K562 (cell line): Measurements from ENCODE around the gene GYG1. TPM values are rescaled to one million over a fixed set of nuclear protein-coding genes. Genes with fewer than 3 reads are reported as not detected.

Source experiments
- ASH1L ChIP-seq: fragments of 450-650 bp; IDR thresholded peaks from 2 replicates; pipeline ENCODE4 v1.6.1; 2018; ENCODE audit warnings: borderline replicate concordance, mild to moderate bottlenecking, low read depth; ENCODE audit not compliant: partially characterized antibody
- ELK1 ChIP-seq: sonication (generic); formaldehyde crosslinking; IDR thresholded peaks from 2 replicates; pipeline ENCODE4 v1.8.1; 2022; ENCODE audit warnings: missing genetic modification reagents
- FOS ChIP-seq: IDR thresholded peaks from 3 replicates; pipeline ENCODE4 v1.6.1; 2011; ENCODE audit not compliant: insufficient read length; ENCODE audit errors: extremely low read depth
- GABPB1 ChIP-seq: sonication (generic); formaldehyde crosslinking; IDR thresholded peaks from 2 replicates; pipeline ENCODE4 v1.8.0; 2022; ENCODE audit warnings: mild to moderate bottlenecking, missing genetic modification reagents
- HDAC6 ChIP-seq: IDR thresholded peaks from 2 replicates; pipeline ENCODE4 v1.6.1; 2012; ENCODE audit warnings: low read depth, mild to moderate bottlenecking, control low read depth, inconsistent platforms, low read length, moderate library complexity
- IFI16 ChIP-seq: fragments of 250-450 bp; sonication (Bioruptor Pico); IDR thresholded peaks from 2 replicates; pipeline ENCODE4 v2.1.2; 2022; ENCODE audit warnings: mild to moderate bottlenecking, inconsistent platforms
- KHSRP ChIP-seq: fragments of 450-650 bp; IDR thresholded peaks from 2 replicates; pipeline ENCODE4 v1.6.1; 2017
- MTF1 ChIP-seq: fragments of 250-450 bp; sonication (Bioruptor Pico); IDR thresholded peaks from 2 replicates; pipeline ENCODE4 v1.9.0; 2021; ENCODE audit warnings: moderate library complexity, mild to moderate bottlenecking, inconsistent platforms, borderline replicate concordance
- REST ChIP-seq, 2 experiments: fragments of 450-650 bp; formaldehyde crosslinking in 1 of 2; IDR thresholded peaks; 2 replicates each; pipeline versions ENCODE4 v1.4.0 to v1.6.1; 2014 to 2020; ENCODE audit warnings: mild to moderate bottlenecking in 2 of 2, borderline replicate concordance in 1 of 2, low read depth in 1 of 2
- ZNF197 ChIP-seq: fragments of 200-800 bp; sonication (Bioruptor generic); IDR thresholded peaks from 2 replicates; pipeline ENCODE4 v1.6.1; 2016; ENCODE audit warnings: low read depth, missing genetic modification characterization, missing compliant biosample characterization
- ZNF561 ChIP-seq: fragments of 450-650 bp; formaldehyde crosslinking; conservative IDR thresholded peaks from 2 replicates; pipeline ENCODE4 v1.4.0; 2020; ENCODE audit warnings: mild to moderate bottlenecking, moderate library complexity
- polyA plus RNA-seq, 8 experiments: library from polyadenylated mRNA; depleted of rRNA in 4 of 8; stranded (reverse) in 5 of 8; unstranded in 3 of 8; fragments of >200 nt; fragmentation: Nextera tagmentation in 2 of 8; fragmentation: Illumina TruSeq in 1 of 8; extraction: Ambion mirVana in 2 of 8; extraction: Trizol in 1 of 8; gene quantifications; 2 replicates each; pipeline versions ENCODE4 v1.2.1 to v1.2.3, GENCODE V29; 2011 to 2014; ENCODE audit warnings: inconsistent platforms in 1 of 8, missing spikeins in 1 of 8
- total RNA-seq, 7 experiments: library from RNA; depleted of rRNA in 6 of 7; stranded (reverse); fragments of >200 nt in 6 of 7; fragmentation: Illumina TruSeq in 2 of 7; extraction: Trizol in 2 of 7; gene quantifications; 2 replicates each; pipeline versions ENCODE4 v1.2.1 to v1.2.3, GENCODE V29; 2011 to 2021; ENCODE audit warnings: low replicate concordance in 1 of 7
- TF ChIP-seq, protein P1 (sequence below): sonication (generic); formaldehyde crosslinking; IDR thresholded peaks from 2 replicates; pipeline ENCODE4 v1.9.0; 2022; ENCODE audit warnings: mild to moderate bottlenecking, missing genetic modification reagents
- TF ChIP-seq, protein P2 (sequence below): sonication (generic); formaldehyde crosslinking; IDR thresholded peaks from 2 replicates; pipeline ENCODE4 v1.8.1; 2023; ENCODE audit warnings: mild to moderate bottlenecking, missing genetic modification reagents

The GYG1 gene
- total and polyA plus RNA-seq, 9 of the 15 experiments (the other 6 are each of a cell fraction or from before 2014, with no cell fraction given): 14.6 to 38.4 (median 24.6) TPM

- no peak for TF ChIP-seq HDAC6
- no peak for TF ChIP-seq FOS
- no peak for TF ChIP-seq ELK1 (CRISPR knock-in tag)
- TF ChIP-seq, protein P1, sequence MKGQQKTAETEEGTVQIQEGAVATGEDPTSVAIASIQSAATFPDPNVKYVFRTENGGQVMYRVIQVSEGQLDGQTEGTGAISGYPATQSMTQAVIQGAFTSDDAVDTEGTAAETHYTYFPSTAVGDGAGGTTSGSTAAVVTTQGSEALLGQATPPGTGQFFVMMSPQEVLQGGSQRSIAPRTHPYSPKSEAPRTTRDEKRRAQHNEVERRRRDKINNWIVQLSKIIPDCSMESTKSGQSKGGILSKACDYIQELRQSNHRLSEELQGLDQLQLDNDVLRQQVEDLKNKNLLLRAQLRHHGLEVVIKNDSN (CRISPR knock-in tag): no peak
- TF ChIP-seq ZNF197: no peak
- TF ChIP-seq KHSRP: no peak
- no peak for TF ChIP-seq ZNF561
- no peak for TF ChIP-seq GABPB1 (CRISPR knock-in tag)
- TF ChIP-seq ASH1L: no peak
- TF ChIP-seq REST (IDR thresholded peaks at IDR 0.05; ENCODE audit: borderline replicate concordance): peak; percentile 65; the same call in 1 of the 2 replicates
- no peak for TF ChIP-seq REST (CRISPR knock-in tag; IDR thresholded peaks at IDR 0.05; ENCODE audit: low read depth)
- TF ChIP-seq MTF1 (CRISPR knock-in tag): no peak
- TF ChIP-seq, protein P2, sequence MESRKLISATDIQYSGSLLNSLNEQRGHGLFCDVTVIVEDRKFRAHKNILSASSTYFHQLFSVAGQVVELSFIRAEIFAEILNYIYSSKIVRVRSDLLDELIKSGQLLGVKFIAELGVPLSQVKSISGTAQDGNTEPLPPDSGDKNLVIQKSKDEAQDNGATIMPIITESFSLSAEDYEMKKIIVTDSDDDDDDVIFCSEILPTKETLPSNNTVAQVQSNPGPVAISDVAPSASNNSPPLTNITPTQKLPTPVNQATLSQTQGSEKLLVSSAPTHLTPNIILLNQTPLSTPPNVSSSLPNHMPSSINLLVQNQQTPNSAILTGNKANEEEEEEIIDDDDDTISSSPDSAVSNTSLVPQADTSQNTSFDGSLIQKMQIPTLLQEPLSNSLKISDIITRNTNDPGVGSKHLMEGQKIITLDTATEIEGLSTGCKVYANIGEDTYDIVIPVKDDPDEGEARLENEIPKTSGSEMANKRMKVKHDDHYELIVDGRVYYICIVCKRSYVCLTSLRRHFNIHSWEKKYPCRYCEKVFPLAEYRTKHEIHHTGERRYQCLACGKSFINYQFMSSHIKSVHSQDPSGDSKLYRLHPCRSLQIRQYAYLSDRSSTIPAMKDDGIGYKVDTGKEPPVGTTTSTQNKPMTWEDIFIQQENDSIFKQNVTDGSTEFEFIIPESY: no peak
- no peak for TF ChIP-seq IFI16 (CRISPR knock-in tag)
These were observed 47.7 kb upstream of the GYG1 start (continued) for GRCh38 chr3:148943506-148944205.
